HG03175 (cell line): Measurements from ENCODE around the gene EFCAB12.

Experiments
- ATAC-seq: cut with Tn5 transposase; IDR thresholded peaks from one replicate; pipeline ENCODE4 v1.9.1; 2021; ENCODE audit warnings: mild to moderate bottlenecking, moderate library complexity; ENCODE audit not compliant: unreplicated experiment

EFCAB12 gene

DNA sequence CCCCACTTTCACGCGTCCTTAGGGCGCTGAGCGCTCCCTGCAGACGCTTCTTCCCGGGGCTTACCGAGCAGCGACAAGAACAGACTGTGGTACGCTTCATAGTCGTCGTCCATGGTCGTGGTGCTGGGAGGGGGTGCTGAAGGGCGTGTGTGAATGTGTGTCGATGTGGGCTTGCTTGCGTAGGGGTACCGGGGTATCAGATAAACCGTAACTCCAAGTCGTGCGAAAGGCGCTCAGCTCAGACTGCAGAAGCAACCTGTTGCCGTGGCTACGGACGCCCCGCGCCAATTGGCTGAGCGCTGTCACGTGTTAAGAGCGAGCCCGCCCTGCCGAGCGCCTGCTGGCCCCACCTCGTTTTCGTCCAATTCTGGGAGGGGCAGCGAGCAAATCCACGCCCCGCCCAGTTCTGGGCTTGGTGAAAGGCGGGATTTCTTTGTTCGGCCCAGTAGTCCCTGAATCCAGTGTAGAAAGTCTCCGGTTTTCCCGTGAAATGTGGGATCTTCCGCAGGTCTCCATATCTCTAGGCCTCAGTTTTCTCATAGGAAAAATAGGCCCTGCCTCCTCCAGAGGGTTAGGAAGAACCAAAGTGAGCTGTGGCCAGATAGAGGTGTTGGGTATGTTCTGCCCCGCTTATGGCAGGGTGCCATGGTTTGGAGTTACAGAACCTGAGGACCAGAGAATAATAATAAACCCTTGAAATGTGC is at the start of gene EFCAB12:
EFCAB12 (minus strand) TSS at position 261 of the 704 bp plus-strand sequence; CDS start at position 113, 148 bp downstream.
- ATAC-seq: peak; percentile 93

GRCh38 chr3:129476586-129476985 is 48.1 kb upstream of the EFCAB12 start:
- no peak for ATAC-seq

GRCh38 chr3:129475863-129476262 is 47.4 kb upstream of the EFCAB12 start:
- ATAC-seq: no peak

- no peak for ATAC-seq
These were observed 46.8 kb upstream of the EFCAB12 start for GRCh38 chr3:129474984-129475804.

DNA sequence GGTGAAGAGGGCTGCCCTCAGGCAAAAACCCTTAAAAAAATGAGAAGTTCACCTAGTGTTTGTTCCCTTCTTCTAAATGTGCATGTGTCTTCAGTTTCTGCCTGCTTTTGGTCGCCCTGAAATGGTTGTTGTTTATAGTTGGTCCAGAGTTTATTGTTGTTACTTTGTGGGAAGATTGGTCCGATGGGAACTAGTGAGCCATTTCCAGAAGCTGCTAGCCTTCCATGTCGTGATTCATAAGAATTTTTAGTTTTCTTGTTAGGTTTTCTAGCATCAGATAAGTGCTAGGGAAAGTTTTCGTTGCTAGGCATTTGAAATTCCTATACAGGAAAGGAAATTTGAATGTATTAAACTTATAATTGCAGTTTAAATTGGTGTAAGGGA is 45.3 kb upstream of the EFCAB12 start:
- ATAC-seq: no peak

- no peak for ATAC-seq
These were observed 44.8 kb upstream of the EFCAB12 start for GRCh38 chr3:129473067-129473768.

DNA sequence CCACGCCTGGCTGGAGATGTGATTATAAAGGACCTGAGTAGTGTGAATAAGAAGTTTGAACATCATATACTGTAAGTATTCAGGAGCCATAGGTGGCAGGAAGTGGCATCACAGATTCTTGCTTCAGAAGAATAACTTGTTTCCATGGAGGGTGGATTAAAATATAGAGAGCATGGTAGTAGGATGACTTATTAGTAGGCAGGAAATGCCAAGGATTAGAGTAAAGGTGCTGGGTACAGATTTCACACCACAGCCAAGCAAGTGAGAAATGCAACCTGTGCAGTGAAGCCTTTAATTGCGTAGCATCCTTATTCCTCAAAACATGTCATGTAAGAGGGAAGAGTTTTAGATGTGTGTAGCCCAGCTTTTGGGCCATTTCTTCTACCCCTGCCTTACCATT is 42.4 kb upstream of the EFCAB12 start:
- no peak for ATAC-seq

DNA sequence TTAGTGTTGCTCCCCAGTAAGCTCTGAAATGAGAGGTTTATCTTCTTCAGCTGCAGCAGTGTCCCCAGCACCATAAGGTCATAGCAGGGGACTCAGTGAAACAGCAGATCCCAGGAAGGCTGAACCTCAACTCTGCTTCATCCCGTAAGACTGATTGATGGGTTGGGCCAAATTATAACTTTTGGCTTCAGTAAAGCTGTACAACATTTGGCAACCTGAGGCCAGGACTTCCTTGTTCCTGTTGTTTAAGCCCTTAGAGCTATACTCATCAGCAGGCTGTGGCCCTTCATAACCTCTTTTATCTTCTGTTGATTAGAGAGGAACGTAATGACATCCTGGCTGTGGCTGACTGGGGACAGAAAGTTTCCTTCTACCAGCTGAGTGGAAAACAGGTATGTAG is 40.6 kb upstream of the EFCAB12 start:
- no peak for ATAC-seq

DNA sequence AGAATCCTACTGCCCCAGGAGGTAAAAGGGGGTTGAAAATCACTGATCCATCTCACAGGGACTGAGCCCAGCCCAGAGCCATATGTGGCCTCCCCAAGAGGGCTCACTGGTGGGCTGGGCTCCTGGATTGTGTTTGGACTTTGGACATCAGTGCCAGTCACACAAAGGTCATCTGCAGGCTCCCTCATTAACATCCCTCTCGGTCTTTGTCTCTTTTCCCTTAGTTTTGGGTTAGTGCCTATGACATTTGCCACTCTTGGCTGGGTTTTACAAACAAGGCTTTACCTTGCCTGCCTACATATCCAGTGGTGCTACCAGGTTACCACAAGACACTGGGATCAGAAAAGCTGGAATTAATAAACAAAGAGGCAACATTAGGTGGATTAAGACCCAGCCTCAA is 39.5 kb upstream of the EFCAB12 start:
- no peak for ATAC-seq

DNA sequence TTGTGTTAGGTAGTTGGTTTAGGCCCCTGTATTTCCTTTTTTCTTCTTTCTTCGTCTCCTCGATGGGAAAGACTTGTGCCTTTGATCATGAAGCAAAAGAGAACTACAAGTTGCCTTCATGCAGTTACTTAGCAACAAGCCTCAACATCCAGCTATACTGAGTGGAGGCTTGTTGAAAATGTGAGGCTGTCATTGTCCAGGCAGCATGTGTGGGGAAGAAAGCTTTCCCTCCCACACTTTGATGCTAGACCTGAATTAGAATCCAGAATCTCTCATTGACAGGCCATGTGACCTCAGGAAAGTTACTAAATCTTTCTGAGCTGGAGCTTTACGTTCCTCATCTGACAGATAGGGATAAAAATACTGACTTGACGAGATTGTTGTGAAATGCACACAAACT is 35.3 kb upstream of the EFCAB12 start:
- no peak for ATAC-seq

- no peak for ATAC-seq
These were observed 34.7 kb upstream of the EFCAB12 start for GRCh38 chr3:129463094-129463493.

DNA sequence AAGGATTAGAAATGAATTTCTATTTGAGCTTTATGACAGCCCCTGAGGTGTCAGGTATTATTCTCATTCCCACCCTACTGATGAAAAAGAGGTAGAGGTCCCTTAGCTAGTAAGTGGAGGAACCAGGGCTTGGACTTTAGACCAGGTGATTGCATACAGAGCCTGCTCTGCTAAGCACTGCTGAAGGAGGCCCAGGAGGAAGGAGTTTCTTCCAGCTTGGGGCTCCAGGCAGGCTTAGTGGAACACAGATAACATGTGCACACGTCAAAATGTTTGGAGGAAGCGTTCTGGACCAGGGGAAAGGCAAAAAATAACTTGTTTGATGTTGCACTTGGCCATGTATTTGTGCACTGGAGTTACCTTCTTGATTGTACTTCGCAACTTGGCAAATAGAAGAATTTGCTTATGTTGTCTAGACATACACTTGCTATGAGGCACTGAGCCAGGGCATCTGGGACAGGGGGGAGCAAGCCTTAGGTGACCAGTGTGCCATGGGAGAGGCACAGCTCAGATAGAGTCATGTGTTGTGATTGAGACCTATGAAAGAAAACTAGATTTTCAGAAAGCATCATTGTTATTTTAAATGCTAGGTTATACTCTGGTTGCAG is 34.0 kb upstream of the EFCAB12 start:
- no peak for ATAC-seq

DNA sequence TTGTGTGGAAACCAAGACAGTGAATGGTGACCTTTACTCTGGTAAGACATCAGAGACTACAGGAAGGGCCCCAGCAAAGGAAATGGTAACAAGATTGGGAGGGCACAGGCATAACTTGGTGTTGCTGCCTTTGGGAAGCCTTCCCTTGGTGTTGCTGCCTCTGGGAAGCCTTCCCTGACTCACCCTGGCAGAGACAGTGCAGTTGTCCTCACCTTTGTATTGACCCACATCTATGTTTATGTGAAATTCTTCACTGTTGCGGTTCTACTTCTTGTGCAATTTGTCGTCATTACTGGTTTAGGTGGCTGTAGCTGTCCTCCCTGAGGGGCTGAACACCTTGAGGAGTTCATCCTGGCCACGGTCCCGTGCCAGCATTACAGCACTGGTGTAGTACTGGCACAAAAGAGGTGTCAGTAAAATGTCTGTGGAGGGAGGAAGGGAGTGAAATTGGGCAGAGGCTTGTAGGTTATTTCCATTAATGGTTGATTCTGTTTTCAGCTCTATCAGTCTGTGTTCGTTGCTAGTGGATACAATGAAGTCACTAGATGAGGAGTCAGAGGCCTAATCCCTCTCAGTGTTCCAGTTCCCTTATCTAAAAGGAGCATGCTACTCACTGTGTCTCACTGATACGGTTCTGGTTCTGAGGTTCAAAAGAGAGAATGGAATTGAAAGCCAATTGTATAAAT is 33.2 kb upstream of the EFCAB12 start:
- no peak for ATAC-seq

DNA sequence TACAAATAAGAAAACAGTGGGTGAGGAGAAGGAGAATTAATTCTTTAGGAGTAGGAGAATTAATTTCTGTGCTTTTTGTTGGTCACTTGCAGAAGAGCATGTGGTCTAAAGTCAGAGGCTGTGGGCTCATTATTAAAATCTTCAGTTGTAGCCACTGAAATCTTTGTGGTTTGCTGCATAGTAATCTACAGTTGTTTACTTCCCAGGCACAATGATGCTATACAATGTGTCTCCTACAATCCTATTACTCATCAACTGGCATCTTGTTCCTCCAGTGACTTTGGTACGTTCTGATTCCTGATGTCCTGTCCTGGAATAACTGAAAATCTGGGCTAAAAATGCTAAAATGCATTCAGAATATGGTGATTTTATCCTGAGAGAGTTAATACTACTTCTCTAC is 32.6 kb upstream of the EFCAB12 start:
- ATAC-seq: no peak

GRCh38 chr3:129460572-129460971 is 32.1 kb upstream of the EFCAB12 start:
- no peak for ATAC-seq

DNA sequence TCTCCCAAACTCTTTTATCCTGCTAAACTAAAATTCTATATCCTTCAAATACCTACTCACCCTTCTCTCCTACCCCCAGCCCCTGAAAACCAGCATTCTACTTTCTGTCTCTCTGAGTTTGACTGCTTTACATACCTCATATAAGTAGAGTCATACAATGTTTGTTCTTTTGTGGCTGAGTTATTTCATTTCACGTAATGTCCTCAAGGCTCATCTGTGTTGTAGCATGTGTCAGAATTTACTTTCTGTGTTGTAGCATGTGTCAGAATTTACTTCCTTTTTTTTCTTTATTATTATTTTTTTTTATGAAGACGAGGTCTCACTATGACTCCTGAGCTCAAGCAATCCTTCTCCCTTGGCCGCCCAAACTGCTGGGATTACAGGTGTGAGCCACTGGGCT is 31.7 kb upstream of the EFCAB12 start:
- no peak for ATAC-seq

- no peak for ATAC-seq
These were observed 25.3 kb upstream of the EFCAB12 start for GRCh38 chr3:129453732-129454131.

DNA sequence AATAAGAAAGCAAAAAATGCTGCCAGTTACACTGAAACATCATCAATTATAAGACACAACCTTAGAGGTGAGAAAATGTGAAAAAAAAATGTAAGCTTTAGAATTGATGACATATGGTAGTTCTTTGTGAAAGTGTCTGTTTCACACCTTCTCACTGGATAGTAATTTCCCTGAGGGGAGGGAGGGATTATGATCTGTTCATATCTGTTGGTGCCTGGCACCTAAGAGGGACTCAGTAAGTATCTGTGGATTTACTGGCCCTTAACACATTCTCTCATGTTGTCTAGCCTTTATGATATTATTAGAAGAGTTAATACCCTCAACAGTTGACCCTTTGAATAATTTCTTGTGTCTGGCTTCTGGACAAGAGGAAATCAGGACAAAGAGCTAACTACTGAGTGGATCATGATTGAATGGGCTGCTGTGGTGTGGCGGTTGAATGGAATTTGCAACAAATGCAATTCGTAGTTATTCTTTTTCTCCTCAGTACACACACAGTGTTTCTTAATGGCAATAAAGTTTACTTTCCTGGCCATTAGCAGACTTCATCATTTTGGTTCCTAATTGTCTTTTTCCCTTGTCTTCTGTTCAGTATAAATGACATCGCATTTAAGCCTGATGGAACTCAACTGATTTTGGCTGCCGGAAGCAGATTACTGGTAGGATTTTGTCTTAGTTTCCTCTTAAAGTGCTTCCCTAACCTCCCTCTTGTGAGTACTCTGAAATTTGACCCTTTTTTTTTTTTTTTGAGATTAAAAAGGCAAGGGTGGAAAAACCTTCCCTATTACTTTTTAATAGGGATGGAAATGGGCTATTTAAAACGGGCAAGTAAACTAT is 21.1 kb upstream of the EFCAB12 start:
- ATAC-seq: no peak

DNA sequence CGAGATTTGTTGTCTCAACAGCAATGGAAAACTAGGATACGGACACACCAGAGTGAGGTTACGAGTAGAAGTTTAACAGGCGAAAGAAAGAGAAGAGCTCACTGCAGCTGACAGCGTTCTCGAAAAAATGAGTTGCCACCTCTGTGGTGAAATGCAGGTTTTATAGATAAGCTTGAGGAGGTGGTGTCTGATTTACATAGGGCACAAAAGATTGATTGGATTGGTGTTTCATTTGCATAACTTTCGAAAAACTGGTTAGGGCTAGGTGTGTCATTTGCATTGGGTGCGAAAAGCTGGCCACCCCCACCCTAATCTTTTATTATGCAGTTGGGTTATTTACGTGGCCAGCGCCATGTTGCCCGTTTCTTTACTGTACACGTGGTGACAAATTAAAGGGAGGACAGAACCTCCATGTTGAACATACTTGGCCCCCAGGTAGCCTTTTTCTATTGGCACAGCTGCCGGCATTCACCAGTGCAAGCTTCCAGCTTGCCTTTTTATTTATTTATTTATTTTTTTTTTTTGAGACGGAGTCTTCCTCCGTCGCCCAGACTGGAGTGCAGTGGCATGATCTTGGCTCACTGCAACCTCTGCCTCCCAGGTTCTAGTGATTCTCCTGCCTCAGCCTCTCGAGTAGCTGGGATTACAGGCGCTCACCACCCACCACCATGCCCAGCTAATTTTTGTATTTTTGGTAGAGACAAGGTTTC is 19.9 kb upstream of the EFCAB12 start:
- no peak for ATAC-seq
